Activated T-cell treated with anti-CD3 and anti-CD28 coated beads, Interleukin-2, amount 50 U/mL, for 72 hours (primary cell): ENCODE results near the gene DBNDD2. TPM values are rescaled to one million over a fixed set of nuclear protein-coding genes. Genes with fewer than 3 reads are reported as not detected.

Source experiments
- ATAC-seq, 2 donors: fragments of 150-1000 bp; cut with Tn5 transposase; replicated peaks in 1 of 2; 2 replicates each; pipeline ENCODE4 v1.10.0; 2021; ENCODE audit warnings: moderate library complexity in 2 of 2, mild to moderate bottlenecking in 1 of 2
- DNase-seq, 2 donors: peaks; one replicate each; pipeline ENCODE4 v3.0.0; 2021 to 2022; ENCODE audit warnings: mixed read lengths in 1 of 2
- H3K27ac Mint-ChIP-seq: one replicate; pipeline ENCODE4 v1.8.0; 2022; ENCODE audit warnings: mild to moderate bottlenecking, moderate library complexity, mixed read lengths
- H3K27me3 Mint-ChIP-seq: one replicate; pipeline ENCODE4 v1.8.0; 2022; ENCODE audit warnings: low read depth, mixed read lengths
- H3K36me3 Mint-ChIP-seq, 2 donors: one replicate each; pipeline ENCODE4 v1.8.0; 2022; ENCODE audit warnings: mixed read lengths in 2 of 2, mild to moderate bottlenecking in 1 of 2; ENCODE audit not compliant: insufficient read depth in 2 of 2
- H3K4me1 Mint-ChIP-seq: one replicate; pipeline ENCODE4 v1.8.0; 2022; ENCODE audit warnings: low read depth, mixed read lengths
- H3K4me3 Mint-ChIP-seq, 2 donors: one replicate each; pipeline ENCODE4 v1.8.0; 2022; ENCODE audit warnings: mild to moderate bottlenecking in 2 of 2, mixed read lengths in 2 of 2, moderate library complexity in 2 of 2
- H3K9me3 Mint-ChIP-seq, 2 donors: one replicate each; pipeline ENCODE4 v1.8.0; 2022; ENCODE audit warnings: mixed read lengths in 2 of 2
- total RNA-seq, 2 donors: library from RNA; stranded (reverse); gene quantifications; one replicate each; pipeline ENCODE4 v1.2.3, GENCODE V29; 2022

DBNDD2 gene
- total RNA-seq, 2 donors from 2014 or later = 28.7 to 43.4 TPM

GRCh38 chr20:45410887-45411286, 2.8 kb downstream of the DBNDD2 start:
- Mint-ChIP-seq H3K27ac (no peak overlapping the region), H3K9me3 (no peaks in the 10 kb centered on the region), H3K4me1 (peaks cover 36% of the 10 kb centered on the region), H3K27me3 (no peaks in the 10 kb centered on the region), H3K36me3 (peaks cover 0 to 3% of the 10 kb centered on the region in 2 donors), H3K4me3 (no peak overlapping the region)
- ATAC-seq (no peak), DNase-seq (no peak)

- Mint-ChIP-seq H3K36me3 (peaks cover 3 to 5% of the 10 kb centered on the region in 2 donors), H3K27ac (no peak overlapping the region), H3K27me3 (no peaks in the 10 kb centered on the region), H3K4me1 (peaks cover 37% of the 10 kb centered on the region), H3K4me3 (no peak overlapping the region), H3K9me3 (no peaks in the 10 kb centered on the region)
- DNase-seq (no peak), ATAC-seq (no peak)
Observed at GRCh38 chr20:45412653-45413052, 4.6 kb downstream of the DBNDD2 start.

- H3K4me3 Mint-ChIP-seq = no peak overlapping the region
Observed at GRCh38 chr20:45413479-45413878, 5.4 kb downstream of the DBNDD2 start.

GRCh38 chr20:45415822-45416637, 7.9 kb downstream of the DBNDD2 start, which contains the start of gene PIGT:
TSS of gene PIGT (plus strand) at chr20:45416141. CDS start at chr20:45416157, 16 bp downstream.
- Mint-ChIP-seq H3K36me3 (peaks cover 4 to 18% of the 10 kb centered on the region in 2 donors), H3K9me3 (no peaks in the 10 kb centered on the region), H3K4me1 (peaks cover 46% of the 10 kb centered on the region), H3K4me3 (peak within 1 kb of the TSS; percentile 93 to 94), H3K27me3 (no peaks in the 10 kb centered on the region), H3K27ac (peak within 1 kb of the TSS; percentile 96)
- DNase-seq (peak; percentile 88 to 90), ATAC-seq (peak; percentile 86 to 91)

More at GRCh38 chr20:45413479-45413878, 5.4 kb downstream of the DBNDD2 start:
- H3K27me3 Mint-ChIP-seq = no peaks in the 10 kb centered on the region
- peaks cover 4 to 5% of the 10 kb centered on the region in 2 donors for H3K36me3 Mint-ChIP-seq
- H3K9me3 Mint-ChIP-seq = no peaks in the 10 kb centered on the region
- DNase-seq (no peak), ATAC-seq (no peak)
- peaks cover 37% of the 10 kb centered on the region for H3K4me1 Mint-ChIP-seq
- H3K27ac Mint-ChIP-seq = no peak overlapping the region

DNA sequence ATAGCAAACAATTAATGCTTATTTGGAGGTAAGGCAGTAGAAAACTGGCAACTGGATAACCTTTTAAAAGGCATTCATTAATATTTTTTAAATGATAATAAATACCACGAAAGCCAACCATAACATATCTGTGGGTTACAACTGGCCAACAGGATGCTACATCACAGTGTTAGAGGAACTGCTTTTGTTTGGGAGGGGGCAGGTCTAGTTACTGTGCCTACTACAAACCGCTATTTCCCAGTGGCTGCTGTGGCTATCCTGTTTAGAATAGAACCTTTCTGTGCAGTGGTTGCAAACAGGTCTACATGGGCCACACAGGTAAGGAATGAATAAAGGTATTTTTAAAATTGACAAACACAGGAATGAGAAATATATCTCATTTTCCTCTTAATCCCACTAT, 8.8 kb downstream of the DBNDD2 start:
- H3K36me3 Mint-ChIP-seq = peaks cover 6 to 18% of the 10 kb centered on the region in 2 donors
- H3K27ac Mint-ChIP-seq = peak overlapping the region; percentile 96
- H3K27me3 Mint-ChIP-seq = no peaks in the 10 kb centered on the region
- H3K4me3 Mint-ChIP-seq = peak overlapping the region; percentile 93 to 94
- H3K9me3 Mint-ChIP-seq = no peaks in the 10 kb centered on the region
- DNase-seq (no peak), ATAC-seq (no peak)
- H3K4me1 Mint-ChIP-seq = peaks cover 46% of the 10 kb centered on the region

GRCh38 chr20:45419188-45420091, 11.4 kb downstream of the DBNDD2 start:
- peak; percentile 30 to 51 for DNase-seq
- peaks cover 8 to 24% of the 10 kb centered on the region in 2 donors for H3K36me3 Mint-ChIP-seq
- ATAC-seq = peak; percentile 64 to 71
- peak overlapping the region; percentile 18 to 31 for H3K4me3 Mint-ChIP-seq
- peaks cover 40% of the 10 kb centered on the region for H3K4me1 Mint-ChIP-seq
- peak overlapping the region; percentile 64 for H3K27ac Mint-ChIP-seq
- no peaks in the 10 kb centered on the region for H3K27me3 Mint-ChIP-seq
- H3K9me3 Mint-ChIP-seq = no peaks in the 10 kb centered on the region

- Mint-ChIP-seq H3K9me3 (no peaks in the 10 kb centered on the region), H3K27ac (no peak overlapping the region), H3K4me3 (no peak overlapping the region), H3K4me1 (peaks cover 36% of the 10 kb centered on the region), H3K27me3 (no peaks in the 10 kb centered on the region), H3K36me3 (peaks cover 8 to 27% of the 10 kb centered on the region in 2 donors)
- no peak for ATAC-seq
- DNase-seq = no peak
Observed at GRCh38 chr20:45420125-45420524, 12.0 kb downstream of the DBNDD2 start.

DNA sequence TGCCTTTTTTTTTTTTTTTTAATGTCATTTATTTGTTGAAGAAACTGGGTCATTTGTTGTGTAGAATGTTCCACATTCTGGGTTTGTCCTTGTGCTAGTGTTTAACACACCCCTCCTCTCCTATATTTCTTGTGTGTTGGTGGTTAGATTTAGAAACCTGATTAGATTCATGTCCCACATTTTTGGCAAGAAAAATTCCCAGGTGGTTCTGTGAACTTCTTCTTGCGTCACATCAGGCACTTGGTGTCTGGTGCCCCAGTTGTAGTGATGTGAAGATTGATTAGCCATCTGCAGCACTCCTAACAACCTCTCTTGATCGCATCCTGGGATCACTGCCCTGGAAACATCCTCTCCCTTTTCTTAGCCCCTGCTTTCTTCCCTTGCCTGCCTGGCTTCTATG, 15.6 kb downstream of the DBNDD2 start:
- H3K27me3 Mint-ChIP-seq = no peaks in the 10 kb centered on the region
- no peak for DNase-seq
- no peak overlapping the region for H3K4me3 Mint-ChIP-seq
- H3K4me1 Mint-ChIP-seq = peaks cover 13% of the 10 kb centered on the region
- peaks cover 8 to 22% of the 10 kb centered on the region in 2 donors for H3K36me3 Mint-ChIP-seq
- H3K9me3 Mint-ChIP-seq = no peaks in the 10 kb centered on the region
- ATAC-seq = no peak
- peak overlapping the region; percentile 65 for H3K27ac Mint-ChIP-seq

DNA sequence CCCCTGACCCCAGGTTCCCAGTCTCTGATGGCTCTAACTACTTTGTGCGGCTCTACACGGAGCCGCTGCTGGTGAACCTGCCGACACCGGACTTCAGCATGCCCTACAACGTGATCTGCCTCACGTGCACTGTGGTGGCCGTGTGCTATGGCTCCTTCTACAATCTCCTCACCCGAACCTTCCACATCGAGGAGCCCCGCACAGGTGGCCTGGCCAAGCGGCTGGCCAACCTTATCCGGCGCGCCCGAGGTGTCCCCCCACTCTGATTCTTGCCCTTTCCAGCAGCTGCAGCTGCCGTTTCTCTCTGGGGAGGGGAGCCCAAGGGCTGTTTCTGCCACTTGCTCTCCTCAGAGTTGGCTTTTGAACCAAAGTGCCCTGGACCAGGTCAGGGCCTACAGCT, 17.5 kb downstream of the DBNDD2 start:
- ATAC-seq = no peak
- Mint-ChIP-seq H3K4me1 (no peaks in the 10 kb centered on the region), H3K36me3 (peaks cover 6 to 12% of the 10 kb centered on the region in 2 donors), H3K4me3 (no peak overlapping the region), H3K27ac (no peak overlapping the region), H3K9me3 (no peaks in the 10 kb centered on the region), H3K27me3 (no peaks in the 10 kb centered on the region)
- DNase-seq = no peak

DNA sequence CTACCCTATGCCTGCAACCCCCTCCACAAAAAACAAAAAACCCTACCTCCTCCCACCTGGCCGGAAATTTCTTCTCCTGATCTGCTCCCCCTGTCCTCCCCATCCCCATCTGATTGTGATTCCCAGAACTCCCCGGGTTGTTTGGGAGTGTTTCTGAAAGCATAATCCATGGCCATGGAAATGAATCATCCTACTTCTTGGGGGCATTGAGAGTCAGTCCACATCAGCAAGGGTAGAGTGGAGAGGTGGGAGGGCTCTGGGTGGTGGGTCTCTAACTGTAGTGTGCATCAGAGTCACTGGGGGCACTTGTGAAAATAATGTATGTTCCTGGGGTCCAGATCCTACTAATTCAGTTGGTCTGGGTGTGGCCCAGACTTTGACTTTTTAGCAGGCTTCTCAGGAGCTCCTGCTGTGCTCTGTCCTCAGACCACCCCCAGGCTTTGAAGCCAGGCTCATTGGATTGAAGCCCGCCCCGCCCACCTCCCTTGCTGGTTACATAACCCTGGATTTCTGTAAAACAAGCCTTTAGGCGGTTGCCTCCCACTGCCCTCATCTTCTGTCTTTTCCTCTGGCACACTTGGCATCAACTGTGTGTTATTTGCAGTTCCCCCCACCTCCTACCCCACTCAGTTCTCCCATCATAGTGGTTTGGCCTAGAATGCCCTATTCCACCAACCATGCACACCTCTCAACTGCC, 18.4 kb downstream of the DBNDD2 start:
- Mint-ChIP-seq H3K27me3 (no peaks in the 10 kb centered on the region), H3K4me3 (no peak overlapping the region), H3K9me3 (no peaks in the 10 kb centered on the region), H3K4me1 (no peaks in the 10 kb centered on the region), H3K27ac (no peak overlapping the region), H3K36me3 (peaks cover 6 to 12% of the 10 kb centered on the region in 2 donors)
- ATAC-seq = no peak
- DNase-seq = no peak

DNA sequence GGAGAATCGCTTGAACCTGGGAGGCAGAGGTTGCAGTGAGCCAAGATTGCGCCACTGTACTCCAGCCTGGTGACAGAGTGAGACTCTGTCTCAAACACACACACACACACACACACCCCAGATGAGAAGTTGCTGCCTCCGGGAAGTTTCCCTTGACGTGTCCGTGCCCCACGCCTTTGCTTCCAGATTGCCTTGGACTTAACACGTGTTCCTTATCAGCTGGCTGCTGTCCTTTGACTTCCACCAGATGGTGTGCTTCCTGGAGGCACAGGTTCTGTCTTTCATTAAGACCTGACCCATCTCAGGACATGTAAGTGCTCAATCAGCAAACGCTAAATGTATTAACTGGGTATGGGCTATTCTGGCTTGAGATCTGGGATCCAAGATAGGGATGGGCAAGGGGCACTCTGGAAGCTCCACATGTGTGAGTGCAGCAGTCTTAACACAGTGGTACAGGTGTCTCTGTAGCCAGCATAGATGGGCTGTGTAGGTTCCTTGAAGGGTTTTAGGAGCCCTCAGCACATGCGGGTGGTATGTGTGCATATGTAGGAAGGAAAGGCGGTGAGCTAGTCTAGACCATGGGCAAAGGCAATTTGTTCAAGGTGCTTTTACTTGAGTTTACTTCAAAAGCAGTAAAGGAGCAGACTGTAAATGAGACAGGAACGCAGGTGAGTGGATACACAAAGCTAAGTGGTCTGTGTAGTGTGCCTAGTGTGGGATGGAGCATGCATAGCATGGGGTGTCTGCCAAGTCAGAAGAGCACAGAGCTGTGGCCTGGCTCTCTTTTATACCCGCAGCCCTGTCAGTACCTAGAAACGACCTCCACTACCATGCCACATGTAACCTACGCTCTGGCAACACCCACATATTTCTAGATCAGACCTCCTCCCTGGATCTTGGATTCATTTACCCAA, 19.4 kb downstream of the DBNDD2 start:
- ATAC-seq = peak in 1 of 2 donors; percentile 36
- Mint-ChIP-seq H3K36me3 (peaks cover 4 to 10% of the 10 kb centered on the region in 2 donors), H3K9me3 (no peaks in the 10 kb centered on the region), H3K27ac (no peak overlapping the region), H3K4me1 (peaks cover 6% of the 10 kb centered on the region), H3K4me3 (no peak overlapping the region), H3K27me3 (no peaks in the 10 kb centered on the region)
- no peak for DNase-seq

DNA sequence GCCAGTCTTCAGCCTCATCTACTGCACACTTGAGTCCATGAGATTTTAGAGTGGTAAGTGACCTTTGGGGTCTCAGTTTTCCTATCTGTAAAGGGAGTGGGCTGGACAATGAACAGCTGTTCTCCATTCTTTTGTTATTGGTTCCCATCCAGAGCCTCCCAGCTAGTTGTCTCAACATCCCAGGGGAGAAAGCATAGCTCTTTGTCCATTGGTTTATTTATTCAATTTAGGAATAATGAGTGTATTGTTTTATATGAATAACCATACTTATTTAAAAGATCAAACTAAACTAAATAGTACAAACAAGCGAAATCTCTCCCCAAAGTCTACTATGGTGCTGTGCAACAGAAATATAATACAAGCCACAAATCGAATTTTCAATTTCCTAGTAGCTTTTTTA, 21.5 kb downstream of the DBNDD2 start:
- no peak for DNase-seq
- ATAC-seq = no peak
- H3K36me3 Mint-ChIP-seq = peaks cover 2 to 8% of the 10 kb centered on the region in 2 donors
- H3K27ac Mint-ChIP-seq = no peak overlapping the region
- H3K4me1 Mint-ChIP-seq = peaks cover 10% of the 10 kb centered on the region
- H3K9me3 Mint-ChIP-seq = no peaks in the 10 kb centered on the region
- H3K27me3 Mint-ChIP-seq = no peaks in the 10 kb centered on the region
- H3K4me3 Mint-ChIP-seq = no peak overlapping the region
